GM23338 (cell line): Measurements from ENCODE around the gene WDCP. TPM values are rescaled to one million over a fixed set of nuclear protein-coding genes. Genes with fewer than 3 reads are reported as not detected.
A peak's percentile ranks its signal among the peaks of the same experiment; 100 is the strongest.

Source experiments
- ATAC-seq: fragments of 200-7000 bp; cut with Tn5 transposase; 3 replicates; pipeline ENCODE4 v1.9.1; 2020
- DNase-seq: peaks from one replicate; pipeline ENCODE4 v3.0.0-alpha.2; 2015; ENCODE audit warnings: low spot score
- H2AFZ ChIP-seq: fragments of 200-600 bp; sonication (generic); 2 replicates; pipeline ENCODE4 v1.8.0; 2016; ENCODE audit warnings: antibody characterized with exemption, mild to moderate bottlenecking, moderate library complexity
- H3F3A ChIP-seq: fragments of 200-600 bp; sonication (generic); replicated peaks from 2 replicates; pipeline ENCODE4 v1.8.0; 2017; ENCODE audit warnings: antibody characterized with exemption, mixed run types, low read depth
- H3K27ac ChIP-seq: fragments of 200-600 bp; sonication (generic); 2 replicates; pipeline ENCODE4 v1.6.1; 2016; ENCODE audit warnings: low read depth
- H3K27me3 ChIP-seq: fragments of 200-600 bp; sonication (generic); 2 replicates; pipeline ENCODE4 v1.8.0; 2016; ENCODE audit warnings: mild to moderate bottlenecking, mixed run types, moderate library complexity; ENCODE audit not compliant: insufficient read depth
- H3K36me3 ChIP-seq: fragments of 200-600 bp; sonication (generic); 2 replicates; pipeline ENCODE4 v1.8.0; 2016; ENCODE audit warnings: mild to moderate bottlenecking; ENCODE audit not compliant: insufficient read depth
- H3K4me1 ChIP-seq: fragments of 200-600 bp; sonication (generic); 2 replicates; pipeline ENCODE4 v1.8.0; 2016; ENCODE audit warnings: mild to moderate bottlenecking, moderate library complexity; ENCODE audit not compliant: insufficient read depth
- H3K4me2 ChIP-seq: fragments of 200-600 bp; sonication (generic); 2 replicates; pipeline ENCODE4 v1.7.1; 2017; ENCODE audit warnings: mixed run types
- H3K4me3 ChIP-seq: fragments of 200-600 bp; sonication (generic); 2 replicates; pipeline ENCODE4 v1.6.1; 2016; ENCODE audit warnings: mixed run types
- H3K79me2 ChIP-seq: fragments of 200-600 bp; sonication (generic); replicated peaks from 2 replicates; pipeline ENCODE4 v1.8.0; 2017; ENCODE audit warnings: mild to moderate bottlenecking; ENCODE audit not compliant: insufficient read depth
- H3K9me2 ChIP-seq: fragments of 200-600 bp; sonication (generic); 2 replicates; pipeline ENCODE4 v1.8.0; 2017; ENCODE audit not compliant: insufficient read depth
- H4K20me1 ChIP-seq: fragments of 200-600 bp; sonication (generic); replicated peaks from 2 replicates; pipeline ENCODE4 v1.8.0; 2017; ENCODE audit warnings: mild to moderate bottlenecking; ENCODE audit not compliant: insufficient read depth
- H3K27ac Mint-ChIP-seq: 2 replicates; pipeline ENCODE4 v1.8.0; 2020; ENCODE audit warnings: inconsistent platforms, mild to moderate bottlenecking, moderate library complexity, mixed read lengths
- H3K27me3 Mint-ChIP-seq: 3 replicates; pipeline ENCODE4 v1.8.0; 2022; ENCODE audit warnings: low read depth, mild to moderate bottlenecking, moderate library complexity, mixed read lengths, inconsistent platforms; ENCODE audit not compliant: insufficient read depth, poor library complexity
- H3K36me3 Mint-ChIP-seq: 3 replicates; pipeline ENCODE4 v1.8.0; 2021; ENCODE audit warnings: low read depth, mild to moderate bottlenecking, inconsistent platforms, moderate library complexity, mixed read lengths
- H3K4me1 Mint-ChIP-seq: 3 replicates; pipeline ENCODE4 v1.8.0; 2020; ENCODE audit warnings: mild to moderate bottlenecking, inconsistent platforms, mixed read lengths
- H3K4me3 Mint-ChIP-seq: 3 replicates; pipeline ENCODE4 v1.8.0; 2021; ENCODE audit warnings: moderate library complexity, mild to moderate bottlenecking, inconsistent platforms, mixed read lengths
- H3K9me3 Mint-ChIP-seq: 3 replicates; pipeline ENCODE4 v1.8.0; 2020; ENCODE audit warnings: moderate library complexity, mild to moderate bottlenecking, inconsistent platforms, mixed read lengths
- CREB1 ChIP-seq: fragments of 250-450 bp; sonication (Bioruptor Pico); IDR thresholded peaks from 2 replicates; pipeline ENCODE4 v1.5.0; 2020; ENCODE audit warnings: low read depth, mild to moderate bottlenecking, moderate library complexity
- ETS1 ChIP-seq: IDR thresholded peaks from 2 replicates; pipeline ENCODE4 v1.6.1; 2016; ENCODE audit warnings: antibody characterized with exemption
- EZH2 ChIP-seq: fragments of 200-600 bp; sonication (generic); IDR thresholded peaks from one replicate; pipeline ENCODE4 v1.8.0; 2017; ENCODE audit warnings: antibody characterized with exemption, mild to moderate bottlenecking, low read depth; ENCODE audit not compliant: unreplicated experiment
- EZH2phosphoT487 ChIP-seq: fragments of 200-600 bp; sonication (generic); IDR thresholded peaks from one replicate; pipeline ENCODE4 v1.8.1; 2018; ENCODE audit warnings: antibody characterized with exemption; ENCODE audit not compliant: unreplicated experiment
- JUNB ChIP-seq: IDR thresholded peaks from one replicate; pipeline ENCODE4 v1.6.1; 2016; ENCODE audit warnings: antibody characterized with exemption; ENCODE audit not compliant: unreplicated experiment
- NANOG ChIP-seq: IDR thresholded peaks from 2 replicates; pipeline ENCODE4 v1.6.1; 2016; ENCODE audit warnings: antibody characterized with exemption, borderline replicate concordance
- POLR2AphosphoS5 ChIP-seq: IDR thresholded peaks from 2 replicates; pipeline ENCODE4 v1.6.1; 2016; ENCODE audit warnings: antibody characterized with exemption, low read depth
- REST ChIP-seq: IDR thresholded peaks from one replicate; pipeline ENCODE4 v1.6.1; 2018; ENCODE audit warnings: antibody characterized with exemption; ENCODE audit not compliant: unreplicated experiment
- STAT1 ChIP-seq: IDR thresholded peaks from one replicate; pipeline ENCODE4 v1.6.1; 2016; ENCODE audit warnings: antibody characterized with exemption; ENCODE audit not compliant: unreplicated experiment
- ZNF114 ChIP-seq: fragments of 250-450 bp; sonication (Bioruptor Pico); IDR thresholded peaks from 2 replicates; pipeline ENCODE4 v1.5.0; 2020; ENCODE audit warnings: mild to moderate bottlenecking, moderate library complexity
- ZNF331 ChIP-seq: fragments of 250-450 bp; sonication (Bioruptor Pico); IDR thresholded peaks from 2 replicates; pipeline ENCODE4 v1.5.0; 2020; ENCODE audit warnings: low read depth, mild to moderate bottlenecking, moderate library complexity
- ZNF462 ChIP-seq: fragments of 250-450 bp; sonication (Bioruptor Pico); IDR thresholded peaks from 2 replicates; pipeline ENCODE4 v1.5.0; 2020; ENCODE audit warnings: mild to moderate bottlenecking, moderate library complexity
- polyA plus RNA-seq: library from polyadenylated mRNA; unstranded; fragments of >200 nt; fragmentation: Nextera tagmentation; extraction: Ambion mirVana; gene quantifications from 2 replicates; pipeline ENCODE4 v1.2.1, GENCODE V29; 2016
- total RNA-seq: library from RNA; depleted of rRNA; stranded (reverse); fragments of >200 nt; shearing (Covaris generic); gene quantifications from 2 replicates; pipeline ENCODE4 v1.2.3, GENCODE V29; 2014
- TF ChIP-seq, protein P1 (sequence below), 2 experiments: fragments of 200-600 bp in 1 of 2; sonication (generic) in 1 of 2; conservative IDR thresholded peaks; 2 replicates each; pipeline versions ENCODE4 v1.5.1 to v1.6.1; 2016 to 2017; ENCODE audit warnings: antibody characterized with exemption in 2 of 2, low read depth in 2 of 2, mild to moderate bottlenecking in 2 of 2, moderate library complexity in 1 of 2

The WDCP gene
- total and polyA plus RNA-seq, 2 experiments from 2014 or later = 10.5 to 28.6 TPM

GRCh38 chr2:24075915-24076848 is 29.0 kb upstream of the WDCP start, which contains the start of gene SF3B6:
Gene SF3B6 (minus strand): TSS chr2:24076326. CDS start chr2:24076229, 97 bp downstream.
- H3F3A ChIP-seq = peaks cover 25% of the 10 kb centered on the region
- H3K9me2 ChIP-seq = no peaks in the 10 kb centered on the region
- H3K79me2 ChIP-seq = peaks cover 46% of the 10 kb centered on the region
- H3K36me3 ChIP-seq = peaks cover 23% of the 10 kb centered on the region
- Mint-ChIP-seq H3K36me3 (peaks cover 45% of the 10 kb centered on the region), H3K9me3 (no peaks in the 10 kb centered on the region), H3K4me3 (peak within 1 kb of the TSS; percentile 96), H3K4me1 (peaks cover 18% of the 10 kb centered on the region), H3K27ac (peak within 1 kb of the TSS; percentile 98), H3K27me3 (peaks cover 3% of the 10 kb centered on the region)
- DNase-seq = peak; percentile 100
- peaks cover 3% of the 10 kb centered on the region; the same call in 1 of the 2 replicates for H4K20me1 ChIP-seq
- TF ChIP-seq, protein P1, sequence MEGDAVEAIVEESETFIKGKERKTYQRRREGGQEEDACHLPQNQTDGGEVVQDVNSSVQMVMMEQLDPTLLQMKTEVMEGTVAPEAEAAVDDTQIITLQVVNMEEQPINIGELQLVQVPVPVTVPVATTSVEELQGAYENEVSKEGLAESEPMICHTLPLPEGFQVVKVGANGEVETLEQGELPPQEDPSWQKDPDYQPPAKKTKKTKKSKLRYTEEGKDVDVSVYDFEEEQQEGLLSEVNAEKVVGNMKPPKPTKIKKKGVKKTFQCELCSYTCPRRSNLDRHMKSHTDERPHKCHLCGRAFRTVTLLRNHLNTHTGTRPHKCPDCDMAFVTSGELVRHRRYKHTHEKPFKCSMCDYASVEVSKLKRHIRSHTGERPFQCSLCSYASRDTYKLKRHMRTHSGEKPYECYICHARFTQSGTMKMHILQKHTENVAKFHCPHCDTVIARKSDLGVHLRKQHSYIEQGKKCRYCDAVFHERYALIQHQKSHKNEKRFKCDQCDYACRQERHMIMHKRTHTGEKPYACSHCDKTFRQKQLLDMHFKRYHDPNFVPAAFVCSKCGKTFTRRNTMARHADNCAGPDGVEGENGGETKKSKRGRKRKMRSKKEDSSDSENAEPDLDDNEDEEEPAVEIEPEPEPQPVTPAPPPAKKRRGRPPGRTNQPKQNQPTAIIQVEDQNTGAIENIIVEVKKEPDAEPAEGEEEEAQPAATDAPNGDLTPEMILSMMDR (conservative IDR thresholded peaks at IDR 0.05; ENCODE audit: low read depth in 2 of 2) = no peak
- TF ChIP-seq POLR2AphosphoS5 = peak; percentile 87
- TF ChIP-seq ETS1 = peak; percentile 95
- TF ChIP-seq CREB1 (CRISPR knock-in tag) = peak; percentile 99
- TF ChIP-seq ZNF462 (CRISPR knock-in tag) = no peak
- TF ChIP-seq ZNF114 (CRISPR knock-in tag) = no peak
- no peak for TF ChIP-seq NANOG
- no peak for TF ChIP-seq EZH2
- no peak for TF ChIP-seq ZNF331
- TF ChIP-seq JUNB = no peak
- no peak for TF ChIP-seq EZH2phosphoT487
- no peak for TF ChIP-seq REST
- TF ChIP-seq STAT1 = no peak
- peak within 1 kb of the TSS; percentile 98 for H3K27ac ChIP-seq
- peak within 1 kb of the TSS; percentile 95 for H3K4me3 ChIP-seq
- H3K27me3 ChIP-seq = no peaks in the 10 kb centered on the region
- peak; percentile 84 for ATAC-seq
- H3K4me1 ChIP-seq = peaks cover 28% of the 10 kb centered on the region
- H2AFZ ChIP-seq = peak within 1 kb of the TSS; percentile 92
- peak within 1 kb of the TSS; percentile 99 for H3K4me2 ChIP-seq
